K562 (cell line): ENCODE data around the gene MTHFD2. TPM values are rescaled to one million over a fixed set of nuclear protein-coding genes. Genes with fewer than 3 reads are reported as not detected.

ENCODE experiments used
- BRD9 ChIP-seq: fragments of 450-650 bp; IDR thresholded peaks from 2 replicates; pipeline ENCODE4 v1.6.1; 2018; ENCODE audit warnings: low read depth; ENCODE audit not compliant: partially characterized antibody
- C11orf30 ChIP-seq: fragments of 450-650 bp; IDR thresholded peaks from 2 replicates; pipeline ENCODE4 v1.6.1; 2016; ENCODE audit warnings: low read depth, mild to moderate bottlenecking
- CBFA2T2 ChIP-seq: fragments of 450-650 bp; conservative IDR thresholded peaks from 2 replicates; pipeline ENCODE4 v1.6.1; 2017; ENCODE audit warnings: mild to moderate bottlenecking
- CC2D1A ChIP-seq: fragments of 450-650 bp; IDR thresholded peaks from 2 replicates; pipeline ENCODE4 v1.6.1; 2017; ENCODE audit warnings: mild to moderate bottlenecking
- CHD1 ChIP-seq: fragments of 200-600 bp; sonication (generic); IDR thresholded peaks from one replicate; pipeline ENCODE4 v1.6.1; 2012; ENCODE audit warnings: mild to moderate bottlenecking, moderate library complexity, low read length, inconsistent platforms
- EP400 ChIP-seq: fragments of 450-650 bp; IDR thresholded peaks from 2 replicates; pipeline ENCODE4 v1.6.1; 2017; ENCODE audit warnings: antibody characterized with exemption, mild to moderate bottlenecking, moderate library complexity
- KAT7 ChIP-seq: sonication (generic); formaldehyde crosslinking; IDR thresholded peaks from 2 replicates; pipeline ENCODE4 v1.8.0; 2022; ENCODE audit warnings: missing genetic modification reagents, mild to moderate bottlenecking, borderline replicate concordance
- KAT8 ChIP-seq: fragments of 450-650 bp; IDR thresholded peaks from 2 replicates; pipeline ENCODE4 v1.6.1; 2016; ENCODE audit warnings: low read depth, mild to moderate bottlenecking
- KLF10 ChIP-seq: fragments of 250-450 bp; sonication (Bioruptor Pico); IDR thresholded peaks from 2 replicates; pipeline ENCODE4 v1.6.1; 2021; ENCODE audit warnings: matching md5 sums
- RBFOX2 ChIP-seq: fragments of 200-400 bp; formaldehyde crosslinking; IDR thresholded peaks from 2 replicates; pipeline ENCODE4 v1.6.1; 2017; ENCODE audit warnings: low read depth, mild to moderate bottlenecking, low read length, moderate library complexity
- RNF2 ChIP-seq: sonication (generic); IDR thresholded peaks from 2 replicates; pipeline ENCODE4 v1.6.1; 2016
- XRCC3 ChIP-seq: fragments of 450-650 bp; IDR thresholded peaks from 2 replicates; pipeline ENCODE4 v1.6.1; 2017; ENCODE audit warnings: mild to moderate bottlenecking, moderate library complexity
- ZFP36 ChIP-seq: fragments of 150-350 bp; IDR thresholded peaks from 2 replicates; pipeline ENCODE4 v1.6.1; 2018; ENCODE audit warnings: low read length, low read depth; ENCODE audit not compliant: partially characterized antibody
- ZNF143 ChIP-seq: sonication (generic); formaldehyde crosslinking; IDR thresholded peaks from 2 replicates; pipeline ENCODE4 v1.9.0; 2022; ENCODE audit warnings: mild to moderate bottlenecking, missing genetic modification reagents
- ZNF174 ChIP-seq: fragments of 250-450 bp; sonication (Bioruptor Pico); IDR thresholded peaks from 2 replicates; pipeline ENCODE4 v1.4.0; 2020; ENCODE audit warnings: mild to moderate bottlenecking
- ZNF175 ChIP-seq: fragments of 200-800 bp; sonication (Bioruptor generic); IDR thresholded peaks from 2 replicates; pipeline ENCODE4 v1.6.1; 2016; ENCODE audit warnings: low read depth, mild to moderate bottlenecking, missing genetic modification characterization, missing compliant biosample characterization
- ZNF232 ChIP-seq: sonication (generic); formaldehyde crosslinking; IDR thresholded peaks from 2 replicates; pipeline ENCODE4 v1.8.0; 2022; ENCODE audit warnings: mild to moderate bottlenecking, missing genetic modification reagents
- ZNF444 ChIP-seq: fragments of 250-450 bp; sonication (Bioruptor Pico); IDR thresholded peaks from 2 replicates; pipeline ENCODE4 v1.4.0; 2020; ENCODE audit warnings: mild to moderate bottlenecking, moderate library complexity
- ZNF551 ChIP-seq: fragments of 250-450 bp; sonication (Bioruptor Pico); IDR thresholded peaks from 2 replicates; pipeline ENCODE4 v1.5.0; 2021; ENCODE audit warnings: mild to moderate bottlenecking, moderate library complexity
- ZNF764 ChIP-seq: fragments of 250-450 bp; sonication (Bioruptor Pico); IDR thresholded peaks from 2 replicates; pipeline ENCODE4 v1.4.0; 2020; ENCODE audit warnings: low read depth, mild to moderate bottlenecking, moderate library complexity
- polyA plus RNA-seq, 8 experiments: library from polyadenylated mRNA; depleted of rRNA in 4 of 8; stranded (reverse) in 5 of 8; unstranded in 3 of 8; fragments of >200 nt; fragmentation: Nextera tagmentation in 2 of 8; fragmentation: Illumina TruSeq in 1 of 8; extraction: Ambion mirVana in 2 of 8; extraction: Trizol in 1 of 8; gene quantifications; 2 replicates each; pipeline versions ENCODE4 v1.2.1 to v1.2.3, GENCODE V29; 2011 to 2014; ENCODE audit warnings: inconsistent platforms in 1 of 8, missing spikeins in 1 of 8
- total RNA-seq, 7 experiments: library from RNA; depleted of rRNA in 6 of 7; stranded (reverse); fragments of >200 nt in 6 of 7; fragmentation: Illumina TruSeq in 2 of 7; extraction: Trizol in 2 of 7; gene quantifications; 2 replicates each; pipeline versions ENCODE4 v1.2.1 to v1.2.3, GENCODE V29; 2011 to 2021; ENCODE audit warnings: low replicate concordance in 1 of 7
- TF ChIP-seq, protein P1 (sequence below): fragments of 250-450 bp; sonication (Bioruptor Pico); IDR thresholded peaks from 2 replicates; pipeline ENCODE4 v1.4.0; 2020
- TF ChIP-seq, protein P2 (sequence below): fragments of 250-450 bp; sonication (Bioruptor Pico); IDR thresholded peaks from 2 replicates; pipeline ENCODE4 v1.4.0; 2020; ENCODE audit warnings: borderline replicate concordance
- TF ChIP-seq, protein P3 (sequence below): fragments of 450-650 bp; formaldehyde crosslinking; IDR thresholded peaks from 2 replicates; pipeline ENCODE4 v1.4.0; 2020; ENCODE audit warnings: mild to moderate bottlenecking, moderate library complexity
- TF ChIP-seq, protein P4 (sequence below), 2 experiments: fragments of 450-650 bp in 1 of 2; sonication (generic) in 1 of 2; formaldehyde crosslinking; conservative IDR thresholded peaks; 2 replicates each; pipeline versions ENCODE4 v1.4.0 to v1.8.1; 2020 to 2022; ENCODE audit warnings: mild to moderate bottlenecking in 1 of 2, missing genetic modification reagents in 1 of 2
- TF ChIP-seq, protein P5 (sequence below): IDR thresholded peaks from 2 replicates; pipeline ENCODE4 v1.6.1; 2011; ENCODE audit warnings: borderline replicate concordance, low read depth, mild to moderate bottlenecking, moderate library complexity, low read length; ENCODE audit not compliant: insufficient read depth, poor library complexity, severe bottlenecking

MTHFD2 gene
- total and polyA plus RNA-seq, 9 of the 15 experiments (the other 6 are each of a cell fraction or from before 2014, with no cell fraction given): 113 to 520 (median 234) TPM

DNA sequence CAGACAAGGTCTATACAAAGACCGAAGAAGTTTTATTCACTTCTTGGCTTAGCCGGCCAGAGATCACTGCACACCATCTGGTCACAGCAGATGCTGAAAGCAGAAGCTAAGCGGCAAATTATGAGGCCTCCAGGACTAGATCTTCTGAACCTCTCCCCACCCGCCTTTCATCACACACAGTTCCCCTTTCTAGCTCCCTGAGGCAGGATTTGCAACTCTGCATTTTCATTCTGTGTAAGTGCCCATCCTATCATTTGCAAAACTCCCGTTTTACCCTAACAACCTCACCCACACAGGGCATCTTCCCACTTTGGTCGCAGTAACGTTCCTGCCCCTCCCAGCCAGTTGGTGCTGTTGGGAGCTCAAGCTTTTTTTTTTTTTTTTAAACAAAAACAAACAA lies 16.7 kb upstream of the MTHFD2 start (continued):
- TF ChIP-seq XRCC3 (no peak), ZNF143 (no peak), ZNF232 (no peak), ZNF175 (CRISPR knock-in tag) (no peak), ZFP36 (no peak), C11orf30 (peak; percentile 96), CBFA2T2 (no peak; the same call in 1 of the 2 replicates), EP400 (peak; percentile 37; the same call in 1 of the 2 replicates), RNF2 (no peak), KLF10 (CRISPR knock-in tag) (no peak), RBFOX2 (no peak), KAT8 (no peak), ZNF551 (CRISPR knock-in tag) (no peak), CHD1 (no peak), ZNF444 (CRISPR knock-in tag) (no peak), ZNF764 (no peak), KAT7 (CRISPR knock-in tag) (no peak), ZNF174 (CRISPR knock-in tag) (no peak), CC2D1A (peak; percentile 54; the same call in 1 of the 2 replicates), BRD9 (peak; percentile 33)
- TF ChIP-seq, protein P1, sequence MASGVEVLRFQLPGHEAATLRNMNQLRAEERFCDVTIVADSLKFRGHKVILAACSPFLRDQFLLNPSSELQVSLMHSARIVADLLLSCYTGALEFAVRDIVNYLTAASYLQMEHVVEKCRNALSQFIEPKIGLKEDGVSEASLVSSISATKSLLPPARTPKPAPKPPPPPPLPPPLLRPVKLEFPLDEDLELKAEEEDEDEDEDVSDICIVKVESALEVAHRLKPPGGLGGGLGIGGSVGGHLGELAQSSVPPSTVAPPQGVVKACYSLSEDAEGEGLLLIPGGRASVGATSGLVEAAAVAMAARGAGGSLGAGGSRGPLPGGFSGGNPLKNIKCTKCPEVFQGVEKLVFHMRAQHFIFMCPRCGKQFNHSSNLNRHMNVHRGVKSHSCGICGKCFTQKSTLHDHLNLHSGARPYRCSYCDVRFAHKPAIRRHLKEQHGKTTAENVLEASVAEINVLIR: no peak
- TF ChIP-seq, protein P2, sequence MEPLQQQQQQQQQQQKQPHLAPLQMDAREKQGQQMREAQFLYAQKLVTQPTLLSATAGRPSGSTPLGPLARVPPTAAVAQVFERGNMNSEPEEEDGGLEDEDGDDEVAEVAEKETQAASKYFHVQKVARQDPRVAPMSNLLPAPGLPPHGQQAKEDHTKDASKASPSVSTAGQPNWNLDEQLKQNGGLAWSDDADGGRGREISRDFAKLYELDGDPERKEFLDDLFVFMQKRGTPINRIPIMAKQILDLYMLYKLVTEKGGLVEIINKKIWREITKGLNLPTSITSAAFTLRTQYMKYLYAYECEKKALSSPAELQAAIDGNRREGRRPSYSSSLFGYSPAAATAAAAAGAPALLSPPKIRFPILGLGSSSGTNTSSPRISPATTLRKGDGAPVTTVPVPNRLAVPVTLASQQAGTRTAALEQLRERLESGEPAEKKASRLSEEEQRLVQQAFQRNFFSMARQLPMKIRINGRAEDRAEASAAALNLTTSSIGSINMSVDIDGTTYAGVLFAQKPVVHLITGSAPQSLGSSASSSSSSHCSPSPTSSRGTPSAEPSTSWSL (CRISPR knock-in tag): no peak
- TF ChIP-seq, protein P3, sequence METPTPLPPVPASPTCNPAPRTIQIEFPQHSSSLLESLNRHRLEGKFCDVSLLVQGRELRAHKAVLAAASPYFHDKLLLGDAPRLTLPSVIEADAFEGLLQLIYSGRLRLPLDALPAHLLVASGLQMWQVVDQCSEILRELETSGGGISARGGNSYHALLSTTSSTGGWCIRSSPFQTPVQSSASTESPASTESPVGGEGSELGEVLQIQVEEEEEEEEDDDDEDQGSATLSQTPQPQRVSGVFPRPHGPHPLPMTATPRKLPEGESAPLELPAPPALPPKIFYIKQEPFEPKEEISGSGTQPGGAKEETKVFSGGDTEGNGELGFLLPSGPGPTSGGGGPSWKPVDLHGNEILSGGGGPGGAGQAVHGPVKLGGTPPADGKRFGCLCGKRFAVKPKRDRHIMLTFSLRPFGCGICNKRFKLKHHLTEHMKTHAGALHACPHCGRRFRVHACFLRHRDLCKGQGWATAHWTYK (CRISPR knock-in tag): no peak
- TF ChIP-seq, protein P4, sequence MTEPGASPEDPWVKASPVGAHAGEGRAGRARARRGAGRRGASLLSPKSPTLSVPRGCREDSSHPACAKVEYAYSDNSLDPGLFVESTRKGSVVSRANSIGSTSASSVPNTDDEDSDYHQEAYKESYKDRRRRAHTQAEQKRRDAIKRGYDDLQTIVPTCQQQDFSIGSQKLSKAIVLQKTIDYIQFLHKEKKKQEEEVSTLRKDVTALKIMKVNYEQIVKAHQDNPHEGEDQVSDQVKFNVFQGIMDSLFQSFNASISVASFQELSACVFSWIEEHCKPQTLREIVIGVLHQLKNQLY (CRISPR knock-in tag; conservative IDR thresholded peaks at IDR 0.05): no peak
- TF ChIP-seq, protein P5, sequence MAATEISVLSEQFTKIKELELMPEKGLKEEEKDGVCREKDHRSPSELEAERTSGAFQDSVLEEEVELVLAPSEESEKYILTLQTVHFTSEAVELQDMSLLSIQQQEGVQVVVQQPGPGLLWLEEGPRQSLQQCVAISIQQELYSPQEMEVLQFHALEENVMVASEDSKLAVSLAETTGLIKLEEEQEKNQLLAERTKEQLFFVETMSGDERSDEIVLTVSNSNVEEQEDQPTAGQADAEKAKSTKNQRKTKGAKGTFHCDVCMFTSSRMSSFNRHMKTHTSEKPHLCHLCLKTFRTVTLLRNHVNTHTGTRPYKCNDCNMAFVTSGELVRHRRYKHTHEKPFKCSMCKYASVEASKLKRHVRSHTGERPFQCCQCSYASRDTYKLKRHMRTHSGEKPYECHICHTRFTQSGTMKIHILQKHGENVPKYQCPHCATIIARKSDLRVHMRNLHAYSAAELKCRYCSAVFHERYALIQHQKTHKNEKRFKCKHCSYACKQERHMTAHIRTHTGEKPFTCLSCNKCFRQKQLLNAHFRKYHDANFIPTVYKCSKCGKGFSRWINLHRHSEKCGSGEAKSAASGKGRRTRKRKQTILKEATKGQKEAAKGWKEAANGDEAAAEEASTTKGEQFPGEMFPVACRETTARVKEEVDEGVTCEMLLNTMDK: no peak
